Heart left ventricle (tissue), 16 donors: ENCODE data around the gene AMN. TPM values are rescaled to one million over a fixed set of nuclear protein-coding genes. Genes with fewer than 3 reads are reported as not detected.
A peak's percentile ranks its signal among the peaks of the same experiment; 100 is the strongest.

ENCODE experiments used
- ATAC-seq, 4 donors: fragments of 200-7000 bp; cut with Tn5 transposase; one replicate each; pipeline ENCODE4 v1.9.1; 2020 to 2022; ENCODE audit warnings: moderate library complexity in 4 of 4, mild to moderate bottlenecking in 3 of 4, moderate number of reproducible peaks in 1 of 4
- DNase-seq, 5 donors: peaks; one replicate each; pipeline ENCODE4 v3.0.0-alpha.2; 2020
- H3K27ac ChIP-seq, 12 donors: fragments of 200-600 bp; sonication (generic) in 4 of 12; one replicate each; pipeline versions ENCODE4 v1.5.0 to v1.8.0; 2016 to 2022; ENCODE audit warnings: mild to moderate bottlenecking in 2 of 12
- H3K27me3 ChIP-seq, 9 donors: fragments of 200-600 bp; sonication (generic) in 2 of 9; one replicate each; pipeline versions ENCODE4 v1.5.1 to v1.8.0; 2016 to 2022; ENCODE audit warnings: mild to moderate bottlenecking in 3 of 9
- H3K36me3 ChIP-seq, 9 donors: fragments of 200-600 bp; sonication (generic) in 2 of 9; one replicate each; pipeline versions ENCODE4 v1.5.0 to v1.8.0; 2018 to 2022; ENCODE audit warnings: mild to moderate bottlenecking in 2 of 9
- H3K4me1 ChIP-seq, 12 donors: fragments of 200-600 bp; sonication (generic) in 4 of 12; one replicate each; pipeline versions ENCODE4 v1.5.0 to v1.8.0; 2016 to 2022; ENCODE audit warnings: mild to moderate bottlenecking in 3 of 12
- H3K4me3 ChIP-seq, 12 donors: fragments of 200-600 bp; sonication (generic) in 4 of 12; one replicate each; pipeline versions ENCODE4 v1.5.0 to v1.8.0; 2017 to 2022; ENCODE audit warnings: mild to moderate bottlenecking in 9 of 12, moderate library complexity in 4 of 12
- H3K9me3 ChIP-seq, 12 donors: fragments of 200-600 bp; sonication (generic) in 4 of 12; one replicate each; pipeline versions ENCODE4 v1.5.0 to v1.8.0; 2016 to 2022; ENCODE audit warnings: mild to moderate bottlenecking in 1 of 12
- CTCF ChIP-seq, 12 donors: fragments of 200-600 bp; sonication (generic) in 4 of 12; IDR thresholded peaks; one replicate each; pipeline versions ENCODE4 v1.5.0 to v1.8.0; 2018 to 2022; ENCODE audit warnings: antibody characterized with exemption in 12 of 12, mild to moderate bottlenecking in 5 of 12
- POLR2A ChIP-seq, 2 donors: fragments of 450-650 bp; IDR thresholded peaks; one replicate each; pipeline ENCODE4 v1.6.1; 2017; ENCODE audit warnings: antibody characterized with exemption in 2 of 2, mild to moderate bottlenecking in 2 of 2, moderate library complexity in 2 of 2
- WGBS, 4 donors: extraction: QIAGEN DNeasy Blood & Tissue Kit in 2 of 4; methylation state at CpG; one replicate each; pipeline versions ENCODE4 v1.1.5 to v1.1.7; 2013 to 2018; 5-methylcytosine and 5-hydroxymethylcytosine counted together
- intact Hi-C, 10 donors: fragments of 100-400 bp; cut with DNase I; formaldehyde crosslinking; loops; one replicate each; pipeline versions ENCODE4 v1.11.1 to v1.14.2; 2022
- polyA plus RNA-seq, 2 donors: library from polyadenylated mRNA; stranded (reverse); fragments of 200-250 nt; gene quantifications; one replicate each; pipeline ENCODE4 v1.2.3, GENCODE V29; 2013
- total RNA-seq, 9 donors: library from RNA; depleted of rRNA in 2 of 9; stranded (reverse); fragments of >200 nt in 2 of 9; fragmentation: NEBNext Ultra II Directional in 3 of 9; extraction: Animal tissue kit (Norgen Biotek cat#: 25700) in 3 of 9; gene quantifications; one replicate each; pipeline versions ENCODE4 v1.1.0 to v1.2.4, GENCODE V29; 2016 to 2023
- donor health status: ischemic (EF 13 %, LVEDD 7.1; RV severe dilation, severe dysfunction).
- donor health status: healthy with polysubstance abuse.
- donor health status: DM: no; HTN: yes; CAD: no.
- donor health status: DM: no; HTN: no; CAD: no.
- donor health status: ischemic (EF 25% LVEDD 6.9; RV normal size, moderate dysfunction).
- donor health status: ischemic (EF 25% LVEDD 5.7; RV mildly dilated, moderate dysfunction).
- donor health status: healthy.
- donor health status: DM: yes; HTN: yes; CAD: no.
- donor health status: ischemic (EF 35%, LVEDD 5.7; RV mildly dilated, moderate dysfunction).
- donor health status: nonischemic (EF 11% LVEDD 7.7; RV severe dilation, severe dysfunction).
- donor health status: DM: yes; HTN: yes; CAD: no.
- donor health status: PGD.
- donor health status: ischemic (EF 29% LVEDD 5.4; RV normal size, mild dysfunction).
- donor health status: nonischemic (EF 23%, LVEDD 6.1; RV moderate dilation, normal function).

Gene AMN
- total and polyA plus RNA-seq, 11 donors = 0.11 to 0.36 (median 0.21) TPM; not detected in 8

DNA sequence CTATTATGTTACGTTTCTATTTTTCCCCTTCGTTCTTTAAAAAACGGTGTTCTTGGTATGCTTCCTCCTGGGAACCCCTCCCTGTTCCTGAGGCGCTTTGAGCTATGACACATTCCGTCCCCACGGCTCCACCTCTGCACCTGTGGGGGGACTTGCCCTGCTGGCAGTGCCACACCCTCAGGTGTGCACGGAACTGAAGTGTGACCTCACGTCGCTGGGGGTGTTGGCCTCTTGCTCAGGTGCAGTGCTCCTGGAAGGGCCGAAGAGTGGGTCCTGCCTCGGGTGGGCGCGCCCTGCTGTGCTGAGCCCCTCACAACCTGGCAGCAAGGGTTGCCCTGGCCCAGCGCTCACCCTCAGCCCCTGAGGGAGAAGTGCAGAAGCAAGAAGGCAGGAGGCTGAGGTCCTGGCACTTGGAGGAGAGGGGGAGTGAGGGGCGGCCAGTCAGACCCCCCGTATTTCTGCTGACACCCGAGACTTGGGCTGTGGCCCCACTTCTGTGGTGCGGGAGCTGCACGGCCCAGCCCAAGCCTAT, 4.9 kb downstream of the AMN start:
- 63 to 66% (median 66%) methylated on average over 14 to 19 of the region's 19 CpGs for WGBS, 4 donors
- Histone ChIP-seq H3K4me3 (no peak overlapping the region), H3K4me1 (peaks cover 15 to 45% (median 28%) of the 10 kb centered on the region in 12 donors), H3K9me3 (no peaks in the 10 kb centered on the region), H3K27me3 (peaks cover 37 to 91% (median 61%) of the 10 kb centered on the region in 9 donors), H3K27ac (no peak overlapping the region), H3K36me3 (peaks cover 0 to 6% (median 0%) of the 10 kb centered on the region in 9 donors)
- ATAC-seq (no peak), DNase-seq (peak in 1 of 5 donors; percentile 56)
- no peak for TF ChIP-seq POLR2A (IDR thresholded peaks at IDR 0.05)
- no peak for TF ChIP-seq CTCF (IDR thresholded peaks at IDR 0.05)
- intact Hi-C loops = loop anchor here in 1 of 10 donors (10.0 kb wide), 1 partner anchor 153 kb away; the partner anchor contains the start of gene TRAF3

GRCh38 chr14:102927878-102928411, 5.5 kb downstream of the AMN start:
- H3K27ac ChIP-seq = no peak overlapping the region
- intact Hi-C loops = loop anchor here in 1 of 10 donors (10.0 kb wide), 1 partner anchor 153 kb away; the partner anchor contains the start of gene TRAF3
- H3K4me1 ChIP-seq = peaks cover 15 to 41% (median 27%) of the 10 kb centered on the region in 12 donors
- H3K27me3 ChIP-seq = peaks cover 33 to 86% (median 57%) of the 10 kb centered on the region in 9 donors
- TF ChIP-seq CTCF (IDR thresholded peaks at IDR 0.05) (no peak), POLR2A (IDR thresholded peaks at IDR 0.05) (no peak)
- ATAC-seq (peak in 3 of 4 donors; percentile 3 to 5 (median 5)), DNase-seq (peak in 1 of 5 donors; percentile 68)
- H3K36me3 ChIP-seq = peaks cover 0 to 10% (median 2%) of the 10 kb centered on the region in 9 donors
- H3K9me3 ChIP-seq = no peaks in the 10 kb centered on the region
- WGBS, 4 donors = 9 to 62% (median 16%) methylated on average over 7 to 35 of the region's 35 CpGs
- H3K4me3 ChIP-seq = peak overlapping the region; percentile 0 to 55 (median 46)

GRCh38 chr14:102928412-102929240, 6.2 kb downstream of the AMN start:
- WGBS, 4 donors = 1 to 2% (median 1%) methylated on average over 46 to 94 of the region's 94 CpGs
- H3K36me3 ChIP-seq = peaks cover 0 to 16% (median 9%) of the 10 kb centered on the region in 9 donors
- intact Hi-C loops = loop anchor here in 1 of 10 donors (10.0 kb wide), 1 partner anchor 154 kb away; the partner anchor contains the start of gene TRAF3
- TF ChIP-seq CTCF (IDR thresholded peaks at IDR 0.05) = no peak
- no peak for TF ChIP-seq POLR2A (IDR thresholded peaks at IDR 0.05)
- H3K9me3 ChIP-seq = no peaks in the 10 kb centered on the region
- H3K4me1 ChIP-seq = peaks cover 13 to 35% (median 26%) of the 10 kb centered on the region in 12 donors
- H3K27ac ChIP-seq = no peak overlapping the region
- H3K4me3 ChIP-seq = peak overlapping the region; percentile 0 to 55 (median 46)
- peak in 3 of 4 donors; percentile 20 to 61 (median 41) for ATAC-seq
- peaks cover 27 to 79% (median 50%) of the 10 kb centered on the region in 9 donors for H3K27me3 ChIP-seq
- peak in 4 of 5 donors; percentile 43 to 80 (median 54) for DNase-seq
